ENCODE measurements around the gene PODN. TPM values are rescaled to one million over a fixed set of nuclear protein-coding genes. Genes with fewer than 3 reads are reported as not detected.
A peak's percentile ranks its signal among the peaks of the same experiment; 100 is the strongest.

The PODN gene
- total and polyA plus RNA-seq, 2 of the 4 experiments (the other 2 are of a cell fraction): 0.54 to 6.2 TPM

GRCh38 chr1:53083636-53084588, 21.9 kb downstream of the PODN start:
- DNase-seq (no peak), ATAC-seq (ENCODE audit: low read depth) (no peak)
- no peak overlapping the region for H3K18ac ChIP-seq (ENCODE audit: low read depth, low read length)
- H2AK9ac ChIP-seq (replicated peaks; ENCODE audit: low read depth, low read length, poor library complexity): peak overlapping the region; percentile 57
- ChIA-PET CTCF (no interaction called here), POLR2A (ENCODE audit: unreplicated experiment) (interaction anchor here (0.5 kb wide), 1 partner anchor 125 kb away, joined by 3 read pairs; no protein-coding TSS in a partner anchor)
- no peak for TF ChIP-seq RCOR1 (IDR thresholded peaks at IDR 0.05; ENCODE audit: insufficient replicate concordance, low read length)
- TF ChIP-seq CHD1 (IDR thresholded peaks at IDR 0.05; ENCODE audit: low read depth, low read length): no peak
- no peak for TF ChIP-seq MAZ (IDR thresholded peaks at IDR 0.05; ENCODE audit: borderline replicate concordance, low read depth, low read length)
- no peak for TF ChIP-seq NFE2L2 (IDR thresholded peaks at IDR 0.05; ENCODE audit: low read depth, low read length)
- TF ChIP-seq CEBPB (IDR thresholded peaks at IDR 0.05; ENCODE audit: low read depth, low read length): no peak
- no peak for TF ChIP-seq USF2 (IDR thresholded peaks at IDR 0.05; ENCODE audit: low read depth, low read length)
- TF ChIP-seq MAFK (IDR thresholded peaks at IDR 0.05; ENCODE audit: low read depth, low read length): no peak
- no peak for TF ChIP-seq RFX5 (IDR thresholded peaks at IDR 0.05; ENCODE audit: low read depth, low read length)
- no peak for TF ChIP-seq MXI1 (IDR thresholded peaks at IDR 0.05; ENCODE audit: borderline replicate concordance, low read depth, low read length)
- TF ChIP-seq POLR2A (IDR thresholded peaks at IDR 0.05; ENCODE audit: low read depth, low read length): no peak
- TF ChIP-seq ELK1 (IDR thresholded peaks at IDR 0.05; ENCODE audit: borderline replicate concordance, low read depth, low read length): no peak
- TF ChIP-seq FOS (IDR thresholded peaks at IDR 0.05; ENCODE audit: low read depth, low read length): no peak
- WGBS, 2 experiments (ENCODE audit: extremely low coverage in 2 of 2, insufficient read length in 1 of 2): 51% methylated on average over 10 of the region's 17 CpGs; no CpG with 5 or more reads in 1 of the 2 experiments
- H3K4me2 ChIP-seq (ENCODE audit: low read depth, low read length): no peak overlapping the region
- H3K36me3 ChIP-seq (ENCODE audit: control insufficient read depth, insufficient read depth, low read length): peaks cover 25% of the 10 kb centered on the region
- no peak overlapping the region for H3K56ac ChIP-seq (ENCODE audit: extremely low read depth, insufficient read depth, low read length)
- no peaks in the 10 kb centered on the region for H4K20me1 ChIP-seq (ENCODE audit: insufficient read depth, low read length)
- H2BK20ac ChIP-seq (ENCODE audit: low read depth, low read length): no peak overlapping the region
- H3K4me1 ChIP-seq (ENCODE audit: control insufficient read depth, insufficient read depth, low read length): peaks cover 9% of the 10 kb centered on the region
- no peak overlapping the region; the same call in 2 of the 3 replicates for H2BK15ac ChIP-seq (ENCODE audit: low read depth, low read length)
- no peak overlapping the region for H2BK5ac ChIP-seq (ENCODE audit: low read depth, low read length, poor library complexity, severe bottlenecking)
- no peaks in the 10 kb centered on the region for H3K9me3 ChIP-seq (ENCODE audit: control insufficient read depth, insufficient read depth, low read length)
- no peak overlapping the region for H3K23ac ChIP-seq (ENCODE audit: low read depth, low read length)
- no peak overlapping the region for H3K9ac ChIP-seq (ENCODE audit: low read depth, low read length)
- no peak overlapping the region for H3K4ac ChIP-seq (ENCODE audit: low read depth, low read length)
- H3K27ac ChIP-seq (ENCODE audit: insufficient read depth, low read length): no peak overlapping the region
- H3K79me1 ChIP-seq (ENCODE audit: low read depth in 1 of 2, low read length in 2 of 2): no peaks in the 10 kb centered on the region
- H3K4me3 ChIP-seq (ENCODE audit: insufficient read depth, low read depth, low read length): no peak overlapping the region
- intact Hi-C loops (cut with micrococcal nuclease): no loop called here
- no peak overlapping the region for H4K5ac ChIP-seq (ENCODE audit: low read depth, low read length)
- H2AFZ ChIP-seq (replicated peaks; ENCODE audit: low read length, poor library complexity): no peak overlapping the region
- in situ Hi-C loops (cut with MboI; ENCODE audit: low sequenced_read_pairs): no loop called here
- no peak overlapping the region; the same call in 1 of the 2 replicates for H4K91ac ChIP-seq (ENCODE audit: insufficient read depth, low read depth, low read length)
- H2BK120ac ChIP-seq (ENCODE audit: low read depth, low read length): no peak overlapping the region
- H3K27me3 ChIP-seq (ENCODE audit: control insufficient read depth, insufficient read depth, low read length): no peaks in the 10 kb centered on the region
- dilution Hi-C loops (cut with HindIII; ENCODE audit: low sequenced_read_pairs, unreplicated experiment): no loop called here
- H2AK5ac ChIP-seq (ENCODE audit: low read depth, low read length): peak overlapping the region; percentile 33; the same call in 1 of the 2 replicates
- no TSS peak for BruUV-seq (replicated peaks)
- no peak overlapping the region for H3K14ac ChIP-seq (replicated peaks; ENCODE audit: low read depth, low read length)
- no peak overlapping the region for H4K8ac ChIP-seq (ENCODE audit: low read depth in 2 of 2, low read length in 2 of 2)
- H3K9me1 ChIP-seq (ENCODE audit: insufficient read depth, low read length): peaks cover 5% of the 10 kb centered on the region
